ENCODE data around the gene VN1R2. TPM values are rescaled to one million over a fixed set of nuclear protein-coding genes. Genes with fewer than 3 reads are reported as not detected.

Gene VN1R2
- total and polyA plus RNA-seq, 4 donors, result 0.11 to 0.12 TPM; not detected in 2

Other genes starting within 250 kb of the VN1R2 start
- not detected for gene ERVV-1, start 244.4 kb upstream of the VN1R2 start, total RNA-seq
- gene ERVV-1, start 244.4 kb upstream of the VN1R2 start, polyA plus RNA-seq (ENCODE audit: insufficient read length in 2 of 2), result under 1 TPM in 1 of 2 donors, not detected in 1; 0.12 TPM
- gene ERVV-2, start 213.6 kb upstream of the VN1R2 start, total RNA-seq, result under 1 TPM in 1 of 2 donors, not detected in 1; 0.06 TPM
- not detected for gene ERVV-2, start 213.6 kb upstream of the VN1R2 start, polyA plus RNA-seq (ENCODE audit: insufficient read length in 2 of 2)
- gene ZNF160, start 154.9 kb upstream of the VN1R2 start, total RNA-seq, result 10 to 100 TPM; 42.0 to 47.4 TPM
- 10 to 100 TPM; 22.4 to 28.6 TPM for gene ZNF160, start 154.9 kb upstream of the VN1R2 start, polyA plus RNA-seq (ENCODE audit: insufficient read length in 2 of 2)
- 10 to 100 TPM; 27.3 to 35.0 TPM for gene ZNF415, start 125.4 kb upstream of the VN1R2 start, total RNA-seq
- gene ZNF415, start 125.4 kb upstream of the VN1R2 start, polyA plus RNA-seq (ENCODE audit: insufficient read length in 2 of 2), result 10 to 100 TPM; 32.6 to 41.0 TPM
- gene ZNF347, start 99.2 kb upstream of the VN1R2 start, total RNA-seq, result 10 to 100 TPM; 18.2 to 21.3 TPM
- gene ZNF347, start 99.2 kb upstream of the VN1R2 start, polyA plus RNA-seq (ENCODE audit: insufficient read length in 2 of 2), result 10 to 100 TPM in 1 of 2 donors, 1 to 10 TPM in 1; 9.7 to 16.5 TPM
- gene ZNF665, start 64.9 kb upstream of the VN1R2 start, total RNA-seq, result 1 to 10 TPM; 5.4 to 8.5 TPM
- gene ZNF665, start 64.9 kb upstream of the VN1R2 start, polyA plus RNA-seq (ENCODE audit: insufficient read length in 2 of 2), result 1 to 10 TPM; 4.5 to 6.4 TPM
- gene ZNF677, start 3.4 kb upstream of the VN1R2 start, total RNA-seq, result 10 to 100 TPM; 43.0 to 47.9 TPM
- 10 to 100 TPM; 39.2 to 42.6 TPM for gene ZNF677, start 3.4 kb upstream of the VN1R2 start, polyA plus RNA-seq (ENCODE audit: insufficient read length in 2 of 2)
- not detected for gene VN1R4, start 9.4 kb downstream of the VN1R2 start, total RNA-seq
- gene VN1R4, start 9.4 kb downstream of the VN1R2 start, polyA plus RNA-seq (ENCODE audit: insufficient read length in 2 of 2), result not detected
- gene ZNF845, start 75.5 kb downstream of the VN1R2 start, total RNA-seq, result 10 to 100 TPM; 11.5 to 11.7 TPM
- 1 to 10 TPM; 4.8 to 5.9 TPM for gene ZNF845, start 75.5 kb downstream of the VN1R2 start, polyA plus RNA-seq (ENCODE audit: insufficient read length in 2 of 2)
- 10 to 100 TPM; 12.2 to 14.8 TPM for gene ZNF525, start 107.4 kb downstream of the VN1R2 start, total RNA-seq
- 1 to 10 TPM; 4.0 to 5.9 TPM for gene ZNF525, start 107.4 kb downstream of the VN1R2 start, polyA plus RNA-seq (ENCODE audit: insufficient read length in 2 of 2)
- 10 to 100 TPM; 16.3 to 16.4 TPM for gene ZNF765, start 136.9 kb downstream of the VN1R2 start, total RNA-seq
- 10 to 100 TPM; 11.3 to 13.2 TPM for gene ZNF765, start 136.9 kb downstream of the VN1R2 start, polyA plus RNA-seq (ENCODE audit: insufficient read length in 2 of 2)
- 10 to 100 TPM in 1 of 2 donors, 1 to 10 TPM in 1; 8.7 to 13.4 TPM for gene ZNF761, start 173.7 kb downstream of the VN1R2 start, total RNA-seq
- gene ZNF761, start 173.7 kb downstream of the VN1R2 start, polyA plus RNA-seq (ENCODE audit: insufficient read length in 2 of 2), result 1 to 10 TPM; 9.4 to 9.5 TPM
- 1 to 10 TPM; 5.1 TPM for gene ZNF813, start 209.4 kb downstream of the VN1R2 start, total RNA-seq
- 1 to 10 TPM; 2.4 to 3.1 TPM for gene ZNF813, start 209.4 kb downstream of the VN1R2 start, polyA plus RNA-seq (ENCODE audit: insufficient read length in 2 of 2)

Measured in spinal cord (tissue), 4 donors.